ENCODE results near the gene ABCF3.

- TF ChIP-seq POLR2A (IDR thresholded peaks at IDR 0.05) (no peak), CTCF (IDR thresholded peaks at IDR 0.05) (no peak)
These were observed 14.4 kb upstream of the ABCF3 start for GRCh38 chr3:184171562-184171961.

Data from right lobe of liver (tissue), 4 donors.